Calu3 (cell line): ENCODE data around the gene SIM1. TPM values are rescaled to one million over a fixed set of nuclear protein-coding genes. Genes with fewer than 3 reads are reported as not detected.
A peak's percentile ranks its signal among the peaks of the same experiment; 100 is the strongest.

ENCODE experiments used
- BruUV-seq: library from RNA; stranded (reverse); fragments of 400-500 nt; replicated peaks from 2 replicates; lab custom pipeline; 2021; lab: Mats Ljungman, UMichigan
- CTCF ChIA-PET: fragments of 300-600 bp; sonication (Branson Sonifier 250); formaldehyde crosslinking; loops from one replicate; lab custom pipeline; 2022; ENCODE audit warnings: antibody characterized with exemption; lab: Charles Lee
- DNase-seq: peaks from one replicate; pipeline ENCODE4 v3.0.0; 2022
- H3K27ac Mint-ChIP-seq: one replicate; pipeline ENCODE4 v1.8.0; 2022; ENCODE audit warnings: mixed read lengths; ENCODE audit not compliant: unreplicated experiment
- H3K27me3 Mint-ChIP-seq: one replicate; pipeline ENCODE4 v1.8.0; 2022; ENCODE audit warnings: mixed read lengths; ENCODE audit not compliant: unreplicated experiment
- H3K36me3 Mint-ChIP-seq: one replicate; pipeline ENCODE4 v1.8.0; 2022; ENCODE audit warnings: mild to moderate bottlenecking, moderate library complexity, mixed read lengths; ENCODE audit not compliant: insufficient read depth, unreplicated experiment
- H3K4me1 Mint-ChIP-seq: one replicate; pipeline ENCODE4 v1.8.0; 2022; ENCODE audit warnings: mild to moderate bottlenecking, low read depth, mixed read lengths; ENCODE audit not compliant: unreplicated experiment
- H3K4me3 Mint-ChIP-seq: one replicate; pipeline ENCODE4 v1.8.0; 2022; ENCODE audit warnings: mild to moderate bottlenecking, low read depth, moderate library complexity, mixed read lengths; ENCODE audit not compliant: unreplicated experiment
- H3K9me3 Mint-ChIP-seq: one replicate; pipeline ENCODE4 v1.8.0; 2022; ENCODE audit warnings: low read depth, mixed read lengths; ENCODE audit not compliant: unreplicated experiment
- CTCF ChIP-seq: fragments of 200-600 bp; IDR thresholded peaks from one replicate; pipeline ENCODE4 v1.8.0; 2022; ENCODE audit warnings: antibody characterized with exemption; ENCODE audit not compliant: unreplicated experiment
- intact Hi-C: fragments of 100-400 bp; cut with micrococcal nuclease; formaldehyde crosslinking; loops from one replicate; pipeline ENCODE4 v1.10.0; 2022; ENCODE audit not compliant: unreplicated experiment
- total RNA-seq: library from RNA; stranded (reverse); gene quantifications from 2 replicates; pipeline ENCODE4 v1.2.3, GENCODE V29; 2022

SIM1 gene
- total RNA-seq, 1 experiment from 2014 or later, result not detected

GRCh38 chr6:100461917-100462705 is 2.6 kb downstream of the SIM1 start:
- Mint-ChIP-seq H3K27ac (no peak overlapping the region), H3K27me3 (no peaks in the 10 kb centered on the region), H3K4me3 (peak overlapping the region; percentile 86), H3K36me3 (peaks cover 10% of the 10 kb centered on the region), H3K4me1 (peaks cover 8% of the 10 kb centered on the region), H3K9me3 (peaks cover 2% of the 10 kb centered on the region)
- CTCF ChIA-PET, result interaction anchor here (0.7 to 1.7 kb wide), 4 partner anchors 10 to 359 kb away, joined by 3 to 10 read pairs (median 6); no protein-coding TSS in a partner anchor
- BruUV-seq, result no TSS peak
- no peak for TF ChIP-seq CTCF
- DNase-seq, result no peak
- intact Hi-C loops, result no loop called here

- no TSS peak for BruUV-seq
- TF ChIP-seq CTCF, result no peak
- Mint-ChIP-seq H3K27ac (no peak overlapping the region), H3K27me3 (no peaks in the 10 kb centered on the region), H3K36me3 (peaks cover 10% of the 10 kb centered on the region), H3K4me3 (peak overlapping the region; percentile 86), H3K4me1 (peaks cover 8% of the 10 kb centered on the region), H3K9me3 (peaks cover 2% of the 10 kb centered on the region)
- intact Hi-C loops, result no loop called here
- CTCF ChIA-PET, result interaction anchor here (0.6 to 2.0 kb wide), 16 partner anchors 10 to 947 kb away, joined by 3 to 13 read pairs (median 3); no protein-coding TSS in a partner anchor
- DNase-seq, result peak; percentile 58
Measured at GRCh38 chr6:100461278-100461916, 3.3 kb downstream of the SIM1 start.

- H3K9me3 Mint-ChIP-seq, result peaks cover 2% of the 10 kb centered on the region
- peak; percentile 71 for TF ChIP-seq CTCF
- H3K36me3 Mint-ChIP-seq, result peaks cover 10% of the 10 kb centered on the region
- peaks cover 8% of the 10 kb centered on the region for H3K4me1 Mint-ChIP-seq
- intact Hi-C loops, result no loop called here
- no peaks in the 10 kb centered on the region for H3K27me3 Mint-ChIP-seq
- DNase-seq, result peak; percentile 23
- no TSS peak for BruUV-seq
- H3K4me3 Mint-ChIP-seq, result peak overlapping the region; percentile 86
- no peak overlapping the region for H3K27ac Mint-ChIP-seq
- CTCF ChIA-PET, result interaction anchor here (0.6 to 2.0 kb wide), 15 partner anchors 10 to 946 kb away, joined by 3 to 13 read pairs (median 3); no protein-coding TSS in a partner anchor
Measured at GRCh38 chr6:100460650-100461204, 4.0 kb downstream of the SIM1 start.

- no peaks in the 10 kb centered on the region for H3K27me3 Mint-ChIP-seq
- no peak overlapping the region for H3K27ac Mint-ChIP-seq
- no TSS peak for BruUV-seq
- H3K9me3 Mint-ChIP-seq, result peaks cover 2% of the 10 kb centered on the region
- DNase-seq, result no peak
- intact Hi-C loops, result no loop called here
- CTCF ChIA-PET, result interaction anchor here (1.9 to 2.0 kb wide), 2 partner anchors 284 to 343 kb away, joined by 9 to 13 read pairs; no protein-coding TSS in a partner anchor
- peaks cover 8% of the 10 kb centered on the region for H3K4me1 Mint-ChIP-seq
- H3K36me3 Mint-ChIP-seq, result peaks cover 10% of the 10 kb centered on the region
- no peak overlapping the region for H3K4me3 Mint-ChIP-seq
- no peak for TF ChIP-seq CTCF
Measured at GRCh38 chr6:100459592-100460184, 5.0 kb downstream of the SIM1 start.
